GM18526 (cell line): ENCODE results near the gene METTL25.

Experiments
- POLR2A ChIP-seq: IDR thresholded peaks from 3 replicates; pipeline ENCODE4 v1.6.1; 2011; ENCODE audit not compliant: insufficient read length; ENCODE audit errors: extremely low read depth

Gene METTL25

DNA sequence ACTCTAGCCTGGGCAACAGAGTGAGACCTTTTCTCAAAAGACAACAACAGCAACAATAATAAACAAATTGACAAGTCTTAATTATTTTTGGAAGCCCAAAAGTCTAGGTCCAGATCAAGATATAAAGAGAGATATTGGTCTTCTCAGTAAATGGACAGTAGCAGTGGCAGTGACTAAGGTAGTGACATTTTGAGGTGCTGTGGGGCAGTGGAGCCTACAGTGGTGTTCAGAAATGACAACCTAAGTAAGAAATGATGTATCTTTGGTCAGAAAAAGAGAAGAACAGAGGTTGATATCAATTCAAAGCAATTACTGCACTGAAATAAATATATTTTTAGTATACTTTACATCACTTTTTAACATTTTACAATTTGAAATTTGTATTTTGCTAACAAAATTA lies 20.7 kb downstream of the METTL25 start:
- TF ChIP-seq POLR2A = no peak

GRCh38 chr12:82383930-82384552 lies 25.7 kb downstream of the METTL25 start:
- no peak for TF ChIP-seq POLR2A

GRCh38 chr12:82398879-82399278 lies 40.5 kb downstream of the METTL25 start:
- TF ChIP-seq POLR2A = no peak

DNA sequence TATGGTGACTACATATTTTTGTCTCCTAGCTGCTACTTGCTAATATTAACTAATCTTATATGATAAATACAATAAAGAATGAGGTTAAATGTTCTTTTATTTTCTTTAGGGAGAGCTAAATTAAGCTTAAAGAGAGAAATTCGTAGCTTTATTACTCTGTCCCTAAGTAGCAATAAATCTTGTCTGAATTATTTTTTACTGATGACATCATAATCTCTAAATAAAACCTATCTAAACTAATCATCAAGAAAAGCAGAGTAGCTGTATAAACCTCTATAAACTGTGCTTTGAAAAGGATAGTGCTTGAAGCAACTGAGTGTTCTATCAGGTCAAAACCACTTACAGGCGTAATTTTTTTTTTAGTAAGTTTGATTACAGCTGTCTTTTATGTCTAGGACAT lies 42.5 kb downstream of the METTL25 start:
- no peak for TF ChIP-seq POLR2A

DNA sequence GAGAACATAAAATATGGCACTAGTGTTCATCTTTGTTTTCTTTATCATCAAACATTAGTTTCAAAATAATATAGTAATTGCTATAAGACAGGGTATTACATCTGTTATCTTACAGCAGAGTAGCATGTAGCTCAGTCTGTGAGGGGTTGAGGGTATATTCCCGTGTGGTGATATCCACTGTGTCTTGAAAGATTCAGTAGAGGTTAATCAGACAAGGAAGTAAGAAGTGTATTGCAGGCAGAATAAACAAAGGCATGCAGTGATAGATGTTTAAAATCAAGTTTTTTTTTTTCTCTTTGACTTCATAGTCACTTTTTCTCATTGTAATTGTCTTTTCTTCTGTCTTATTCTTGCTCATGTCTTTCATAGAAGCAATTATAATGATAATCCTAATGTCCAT lies 48.3 kb downstream of the METTL25 start:
- no peak for TF ChIP-seq POLR2A

DNA sequence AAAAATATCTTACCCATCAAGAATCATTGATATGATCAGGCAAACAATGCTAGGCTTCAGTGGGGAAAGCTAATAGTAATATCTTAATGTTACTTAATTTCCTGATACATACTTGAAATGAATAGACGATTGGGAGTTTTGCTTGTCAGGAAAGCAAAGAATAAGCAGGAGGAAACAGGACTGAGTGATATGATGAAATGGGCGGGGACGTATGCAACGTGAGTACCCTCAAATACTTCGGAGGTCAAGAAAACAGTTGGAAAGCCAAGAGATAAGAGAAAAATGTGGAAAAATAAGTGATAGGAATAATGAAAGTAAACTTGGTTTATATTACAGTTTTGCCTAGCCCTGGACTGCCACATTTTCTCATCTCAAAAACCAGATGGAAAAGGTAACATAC lies 49.2 kb downstream of the METTL25 start:
- TF ChIP-seq POLR2A = no peak

DNA sequence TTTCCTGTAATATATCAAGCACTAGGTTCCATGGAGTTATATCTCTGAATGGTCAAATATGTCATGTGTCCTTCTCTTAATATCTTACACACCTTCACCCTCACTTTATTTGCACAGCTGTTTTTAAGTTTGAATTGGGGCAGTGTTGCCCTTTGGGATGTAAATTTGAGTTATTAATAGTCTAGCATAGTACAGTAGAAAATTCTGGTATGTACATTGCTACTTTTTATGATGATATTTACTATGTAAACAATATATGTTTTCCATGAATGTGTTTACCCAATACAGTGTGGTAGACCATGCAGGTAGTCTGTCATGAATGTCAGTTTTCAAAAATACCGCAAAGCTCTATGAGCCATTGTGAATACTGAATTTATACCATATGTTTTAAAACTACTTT lies 50.5 kb downstream of the METTL25 start:
- TF ChIP-seq POLR2A = no peak

- no peak for TF ChIP-seq POLR2A
Measured at GRCh38 chr12:82411546-82412230, 53.4 kb downstream of the METTL25 start.

DNA sequence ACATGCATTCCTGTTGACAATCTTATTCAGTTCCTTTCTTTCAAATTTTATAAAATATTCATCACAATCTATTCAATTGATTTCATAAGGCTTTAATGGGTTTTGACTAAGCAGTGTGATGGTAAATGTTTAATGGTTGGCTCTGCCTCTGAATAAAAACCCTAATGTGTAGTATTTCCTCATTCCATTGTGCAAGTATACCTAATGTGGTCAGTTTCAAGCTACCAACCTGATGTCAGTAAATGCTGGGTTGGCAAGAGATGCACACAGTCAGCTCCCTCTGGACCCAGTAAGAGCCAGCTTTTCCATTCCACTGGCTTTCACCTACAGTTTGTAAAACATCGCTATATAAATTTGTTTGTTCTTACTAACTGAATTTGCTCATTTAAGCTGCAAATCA lies 53.9 kb downstream of the METTL25 start:
- TF ChIP-seq POLR2A = no peak

GRCh38 chr12:82414044-82414443 lies 55.7 kb downstream of the METTL25 start:
- no peak for TF ChIP-seq POLR2A

GRCh38 chr12:82414926-82415325 lies 56.6 kb downstream of the METTL25 start:
- TF ChIP-seq POLR2A = no peak

DNA sequence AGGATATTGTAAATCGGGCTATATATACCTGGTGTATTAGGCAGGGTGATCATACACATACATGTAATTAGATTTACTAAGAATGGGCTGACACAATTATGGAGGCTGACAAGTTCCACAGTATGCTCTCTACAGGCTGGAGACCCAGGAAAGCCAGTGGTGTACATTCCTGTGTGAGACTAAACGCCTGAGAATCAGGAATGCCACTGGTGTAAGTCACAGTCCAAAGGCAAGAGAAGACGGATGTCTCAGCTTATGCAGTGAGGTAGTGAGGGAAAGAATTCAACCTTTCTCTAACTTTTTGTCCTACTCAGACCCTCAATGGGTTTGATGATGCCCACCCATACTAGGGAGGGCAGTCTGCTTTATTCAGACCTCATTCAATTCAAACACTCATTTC lies 57.1 kb downstream of the METTL25 start:
- TF ChIP-seq POLR2A = no peak

DNA sequence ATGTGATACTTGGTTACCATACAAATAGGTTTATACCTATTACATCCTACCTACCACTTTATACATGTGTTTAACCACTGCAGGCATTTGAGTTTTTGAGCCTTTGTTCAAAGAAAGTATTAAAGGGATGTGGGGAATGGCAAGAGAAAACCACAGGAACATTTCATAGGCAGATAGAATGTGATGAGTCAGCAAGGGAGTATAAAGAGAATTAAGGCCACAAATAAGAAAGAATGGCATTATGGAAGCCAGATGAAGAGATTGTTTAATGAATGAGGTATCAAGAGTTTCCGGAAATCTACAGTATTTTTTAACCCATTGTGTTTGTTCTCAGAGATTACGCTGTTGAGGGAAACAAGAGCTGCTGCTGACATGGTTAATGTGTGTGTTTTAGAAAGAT lies 66.9 kb downstream of the METTL25 start:
- TF ChIP-seq POLR2A = no peak

GRCh38 chr12:82426081-82426480 lies 67.8 kb downstream of the METTL25 start:
- TF ChIP-seq POLR2A = no peak

DNA sequence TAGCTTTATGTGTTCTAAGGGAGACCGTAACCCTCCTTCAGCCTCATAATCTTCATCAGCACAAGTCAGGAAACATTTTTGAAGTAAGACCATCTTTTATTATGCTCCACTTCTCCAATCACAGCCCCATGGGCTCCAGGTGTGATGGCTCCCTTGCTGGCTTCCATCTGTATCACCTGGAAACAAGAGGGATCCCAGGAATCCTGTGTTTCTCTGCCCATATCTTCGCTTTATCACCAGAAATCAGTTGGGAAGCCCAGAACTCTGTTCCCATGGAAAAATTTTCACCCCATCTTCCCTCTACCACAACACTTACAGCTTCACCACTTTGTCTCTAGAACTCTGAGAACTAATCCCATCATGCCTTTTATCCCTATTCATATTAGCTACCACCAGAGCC lies 68.3 kb downstream of the METTL25 start:
- no peak for TF ChIP-seq POLR2A

DNA sequence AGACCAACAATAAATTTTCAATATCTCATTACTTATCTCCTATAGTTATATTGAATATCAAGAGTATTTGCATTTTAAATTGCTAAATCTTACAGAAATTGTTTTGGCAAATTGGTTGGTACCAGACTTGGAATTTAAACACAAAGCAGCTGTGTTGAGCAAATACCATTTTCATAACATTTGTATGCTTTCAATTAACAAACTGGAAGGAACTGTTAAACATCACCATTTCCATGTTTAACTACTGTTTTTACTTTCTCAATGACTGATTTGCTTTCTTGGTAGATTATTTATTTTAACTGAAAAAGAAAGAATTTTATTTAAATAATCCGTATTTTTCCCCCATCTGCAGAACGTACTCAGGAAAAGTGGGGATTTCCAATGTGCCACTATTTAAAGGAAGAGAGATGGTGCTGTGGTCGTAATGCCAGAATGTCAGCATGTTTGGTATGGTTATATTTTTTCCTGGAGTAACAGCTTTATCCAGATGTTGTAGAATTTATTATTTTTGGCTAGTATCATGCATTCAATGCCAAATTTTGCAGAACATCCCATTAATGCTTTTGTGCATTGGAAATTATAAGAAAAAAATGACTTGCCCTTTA lies 72.3 kb downstream of the METTL25 start:
- TF ChIP-seq POLR2A = no peak
